HG03439 (cell line): ENCODE measurements around the gene ASNS.
A peak's percentile ranks its signal among the peaks of the same experiment; 100 is the strongest.
"Not testable (repeated sequence)": the region's sequence is repeated elsewhere in the genome, so short reads cannot be mapped to it uniquely, and the experiment has no call there.

Source experiments
- ATAC-seq: cut with Tn5 transposase; IDR thresholded peaks from one replicate; pipeline ENCODE4 v1.9.1; 2021; ENCODE audit warnings: mild to moderate bottlenecking, moderate library complexity; ENCODE audit not compliant: unreplicated experiment

ASNS gene

GRCh38 chr7:97872025-97872669 lies at the start of gene ASNS:
Gene ASNS, minus strand, starts transcription at chr7:97872408. Its CDS starts 3,252 bp downstream, at chr7:97869156.
- ATAC-seq = peak; percentile 100

- not testable (repeated sequence) for ATAC-seq
Measured at GRCh38 chr7:97921254-97921653, 49.0 kb upstream of the ASNS start.

GRCh38 chr7:97915267-97915666 lies 43.1 kb upstream of the ASNS start:
- not testable (repeated sequence) for ATAC-seq

- not testable (repeated sequence) for ATAC-seq
Measured at GRCh38 chr7:97912294-97912693, 40.1 kb upstream of the ASNS start.

- not testable (repeated sequence) for ATAC-seq
Measured at GRCh38 chr7:97896893-97897292, 24.7 kb upstream of the ASNS start.

GRCh38 chr7:97891721-97892120 lies 19.5 kb upstream of the ASNS start:
- ATAC-seq = not testable (repeated sequence)

GRCh38 chr7:97879527-97879926 lies 7.3 kb upstream of the ASNS start:
- not testable (repeated sequence) for ATAC-seq

GRCh38 chr7:97874894-97875293 lies 2.7 kb upstream of the ASNS start:
- ATAC-seq = not testable (repeated sequence)

GRCh38 chr7:97873606-97874005 lies 1.4 kb upstream of the ASNS start:
- no peak for ATAC-seq

- ATAC-seq = peak; percentile 27
Measured at GRCh38 chr7:97871659-97872024, 566 bp downstream of the ASNS start.

- ATAC-seq = no peak
Measured at GRCh38 chr7:97868788-97869187, 3.4 kb downstream of the ASNS start.

GRCh38 chr7:97868314-97868713 lies 3.9 kb downstream of the ASNS start:
- ATAC-seq = no peak

- no peak for ATAC-seq
Measured at GRCh38 chr7:97865104-97865503, 7.1 kb downstream of the ASNS start.

GRCh38 chr7:97859606-97860204 lies 12.5 kb downstream of the ASNS start:
- no peak for ATAC-seq

GRCh38 chr7:97858221-97858620 lies 14.0 kb downstream of the ASNS start:
- no peak for ATAC-seq

GRCh38 chr7:97857544-97857943 lies 14.7 kb downstream of the ASNS start:
- no peak for ATAC-seq

- ATAC-seq = no peak
Measured at GRCh38 chr7:97851683-97852082, 20.5 kb downstream of the ASNS start.

- ATAC-seq = not testable (repeated sequence)
Measured at GRCh38 chr7:97850262-97851031, 21.8 kb downstream of the ASNS start.

GRCh38 chr7:97847791-97848190 lies 24.4 kb downstream of the ASNS start:
- no peak for ATAC-seq

- no peak for ATAC-seq
Measured at GRCh38 chr7:97846945-97847344, 25.3 kb downstream of the ASNS start.

- peak; percentile 55 for ATAC-seq
Measured at GRCh38 chr7:97845622-97846203, 26.5 kb downstream of the ASNS start.

- no peak for ATAC-seq
Measured at GRCh38 chr7:97844036-97844435, 28.2 kb downstream of the ASNS start.
